Breast epithelium (tissue), 3 donors: Measurements from ENCODE around the gene CXXC1.

ENCODE experiments used
- POLR2A ChIP-seq: fragments of 450-650 bp; IDR thresholded peaks from one replicate; pipeline ENCODE4 v1.6.1; 2016; ENCODE audit warnings: antibody characterized with exemption, mild to moderate bottlenecking, moderate library complexity
- POLR2AphosphoS5 ChIP-seq, 3 donors: sonication (generic); formaldehyde crosslinking; IDR thresholded peaks; one replicate each; pipeline ENCODE4 v1.6.1; 2017; ENCODE audit warnings: antibody characterized with exemption in 3 of 3
- TF ChIP-seq, protein P1 (sequence below), 3 donors: fragments of 450-650 bp; IDR thresholded peaks; one replicate each; pipeline ENCODE4 v1.5.1; 2016 to 2017; ENCODE audit warnings: antibody characterized with exemption in 3 of 3, mild to moderate bottlenecking in 3 of 3, moderate library complexity in 3 of 3

DNA sequence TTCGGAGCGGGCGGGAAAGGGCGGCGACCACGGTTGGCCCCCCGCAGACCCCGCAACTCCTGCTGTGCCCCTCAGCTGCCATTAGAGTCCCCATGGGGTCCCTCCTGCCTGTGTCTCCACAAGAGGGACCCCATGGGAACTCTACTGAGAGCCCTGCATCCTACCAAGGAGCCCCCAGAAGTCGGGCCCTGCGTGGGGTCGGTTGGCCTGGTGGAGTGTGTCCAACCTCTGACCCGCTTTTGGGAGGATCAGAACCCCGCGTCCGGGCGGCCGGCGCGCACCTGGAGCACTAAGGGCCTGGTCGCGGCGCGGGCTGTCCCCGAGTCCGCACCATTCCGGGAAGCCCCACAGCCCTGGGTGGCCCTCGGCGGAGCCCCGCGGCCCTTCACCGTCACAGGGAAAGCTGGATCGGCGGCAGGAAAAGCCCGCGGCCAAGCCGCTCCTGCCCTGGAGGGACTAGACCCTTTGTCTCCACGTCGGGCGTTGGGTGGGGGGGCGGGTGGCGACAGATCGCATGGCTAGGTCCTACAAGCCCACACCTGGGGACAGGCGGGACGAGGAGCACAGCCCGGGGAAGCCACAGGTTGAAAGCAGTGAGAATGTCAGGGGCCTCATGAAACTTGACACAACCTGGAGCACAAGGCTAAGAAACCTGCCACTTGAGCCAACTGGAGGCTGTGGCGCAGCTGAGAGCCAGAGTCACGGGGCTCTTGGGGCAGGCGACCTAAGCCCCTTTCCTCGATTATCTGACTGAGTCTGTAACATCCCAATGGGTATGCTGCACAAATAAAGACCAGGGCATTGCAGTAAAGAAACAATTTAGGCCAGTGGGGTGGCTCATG is 11.2 kb upstream of the CXXC1 start:
- TF ChIP-seq, protein P1, sequence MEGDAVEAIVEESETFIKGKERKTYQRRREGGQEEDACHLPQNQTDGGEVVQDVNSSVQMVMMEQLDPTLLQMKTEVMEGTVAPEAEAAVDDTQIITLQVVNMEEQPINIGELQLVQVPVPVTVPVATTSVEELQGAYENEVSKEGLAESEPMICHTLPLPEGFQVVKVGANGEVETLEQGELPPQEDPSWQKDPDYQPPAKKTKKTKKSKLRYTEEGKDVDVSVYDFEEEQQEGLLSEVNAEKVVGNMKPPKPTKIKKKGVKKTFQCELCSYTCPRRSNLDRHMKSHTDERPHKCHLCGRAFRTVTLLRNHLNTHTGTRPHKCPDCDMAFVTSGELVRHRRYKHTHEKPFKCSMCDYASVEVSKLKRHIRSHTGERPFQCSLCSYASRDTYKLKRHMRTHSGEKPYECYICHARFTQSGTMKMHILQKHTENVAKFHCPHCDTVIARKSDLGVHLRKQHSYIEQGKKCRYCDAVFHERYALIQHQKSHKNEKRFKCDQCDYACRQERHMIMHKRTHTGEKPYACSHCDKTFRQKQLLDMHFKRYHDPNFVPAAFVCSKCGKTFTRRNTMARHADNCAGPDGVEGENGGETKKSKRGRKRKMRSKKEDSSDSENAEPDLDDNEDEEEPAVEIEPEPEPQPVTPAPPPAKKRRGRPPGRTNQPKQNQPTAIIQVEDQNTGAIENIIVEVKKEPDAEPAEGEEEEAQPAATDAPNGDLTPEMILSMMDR (IDR thresholded peaks at IDR 0.05) = no peak
- TF ChIP-seq POLR2A (no peak), POLR2AphosphoS5 (IDR thresholded peaks at IDR 0.05) (no peak)
